OCI-LY3 (cell line): ENCODE measurements around the gene SMAD6.

Experiments
- H2AFZ ChIP-seq: fragments of 200-600, 300-600 bp; shearing (Covaris generic); 2 replicates; pipeline ENCODE4 v1.6.0; 2014; ENCODE audit warnings: antibody characterized with exemption, low read depth, low read length
- H3K27ac ChIP-seq: fragments of 200-600, 300-600 bp; sonication (generic); 2 replicates; pipeline ENCODE4 v1.5.1; 2014; ENCODE audit warnings: mild to moderate bottlenecking, low read length, moderate library complexity, mixed read lengths
- H3K27me3 ChIP-seq: fragments of 200-600, 300-600 bp; sonication (generic); 2 replicates; pipeline ENCODE4 v1.6.1; 2014; ENCODE audit warnings: low read depth, low read length, mixed read lengths
- H3K36me3 ChIP-seq: fragments of 200-600, 300-600 bp; sonication (generic); replicated peaks from 2 replicates; pipeline ENCODE3; 2014; ENCODE audit warnings: low read depth, low read length, mixed read lengths
- H3K4me1 ChIP-seq: fragments of 300-600, 200-600 bp; sonication (generic); 2 replicates; pipeline ENCODE4 v1.6.1; 2014; ENCODE audit warnings: low read length, mixed read lengths
- H3K4me2 ChIP-seq: fragments of 200-600, 300-600 bp; sonication (generic); 2 replicates; pipeline ENCODE4 v1.6.1; 2014; ENCODE audit warnings: low read length, mixed read lengths
- H3K4me3 ChIP-seq: fragments of 300-600, 200-600 bp; sonication (generic); 2 replicates; pipeline ENCODE4 v1.5.1; 2014; ENCODE audit warnings: antibody characterized with exemption, mild to moderate bottlenecking, low read length, moderate library complexity
- H3K79me2 ChIP-seq: fragments of 300-600, 200-600 bp; shearing (Covaris generic); 2 replicates; pipeline ENCODE4 v1.6.1; 2014; ENCODE audit warnings: mild to moderate bottlenecking, low read length, mixed read lengths
- H3K9ac ChIP-seq: fragments of 300-600, 200-600 bp; shearing (Covaris generic); 2 replicates; pipeline ENCODE4 v1.6.0; 2014; ENCODE audit warnings: mild to moderate bottlenecking, low read length, moderate library complexity
- H3K9me3 ChIP-seq: fragments of 200-600, 300-600 bp; shearing (Covaris generic); 2 replicates; pipeline ENCODE4 v1.6.1; 2014; ENCODE audit warnings: low read length, mixed read lengths; ENCODE audit not compliant: insufficient read depth
- H4K20me1 ChIP-seq: fragments of 200-600, 300-600 bp; sonication (generic); 2 replicates; pipeline ENCODE4 v1.6.1; 2016; ENCODE audit warnings: low read length, mixed read lengths; ENCODE audit not compliant: insufficient read depth
- CTCF ChIP-seq: fragments of 200-600, 300-600 bp; sonication (generic); IDR thresholded peaks from 2 replicates; pipeline ENCODE4 v1.5.1; 2014; ENCODE audit warnings: antibody characterized with exemption, low read length, low read depth
- EZH2phosphoT487 ChIP-seq: fragments of 200-600 bp; shearing (Covaris generic); IDR thresholded peaks from 2 replicates; pipeline ENCODE4 v1.6.1; 2018; ENCODE audit warnings: antibody characterized with exemption, mixed run types, low read depth

SMAD6 gene

GRCh38 chr15:66742286-66742685 is 40.2 kb downstream of the SMAD6 start:
- Histone ChIP-seq H4K20me1 (no peaks in the 10 kb centered on the region), H3K36me3 (no peaks in the 10 kb centered on the region), H3K9ac (no peak overlapping the region), H3K79me2 (no peaks in the 10 kb centered on the region), H3K27me3 (no peaks in the 10 kb centered on the region), H3K4me3 (no peak overlapping the region), H3K4me1 (peaks cover 4% of the 10 kb centered on the region; the same call in 1 of the 2 replicates), H3K9me3 (no peaks in the 10 kb centered on the region), H3K4me2 (no peak overlapping the region), H2AFZ (no peak overlapping the region), H3K27ac (no peak overlapping the region)
- no peak for TF ChIP-seq EZH2phosphoT487
- no peak for TF ChIP-seq CTCF

GRCh38 chr15:66743204-66743603 is 41.2 kb downstream of the SMAD6 start:
- H3K4me3 ChIP-seq, result no peak overlapping the region
- H3K9me3 ChIP-seq, result no peaks in the 10 kb centered on the region
- H4K20me1 ChIP-seq, result no peaks in the 10 kb centered on the region
- no peaks in the 10 kb centered on the region for H3K27me3 ChIP-seq
- H3K36me3 ChIP-seq, result no peaks in the 10 kb centered on the region
- no peak overlapping the region for H2AFZ ChIP-seq
- H3K27ac ChIP-seq, result no peak overlapping the region
- no peak overlapping the region for H3K9ac ChIP-seq
- no peak overlapping the region for H3K4me2 ChIP-seq
- TF ChIP-seq EZH2phosphoT487, result no peak
- no peak for TF ChIP-seq CTCF
- peaks cover 4% of the 10 kb centered on the region; the same call in 1 of the 2 replicates for H3K4me1 ChIP-seq
- no peaks in the 10 kb centered on the region for H3K79me2 ChIP-seq

GRCh38 chr15:66743703-66744536 is 41.9 kb downstream of the SMAD6 start:
- Histone ChIP-seq H3K9me3 (no peaks in the 10 kb centered on the region), H3K4me3 (no peak overlapping the region), H3K9ac (no peak overlapping the region), H3K27me3 (no peaks in the 10 kb centered on the region), H3K4me2 (no peak overlapping the region), H3K27ac (no peak overlapping the region), H3K79me2 (no peaks in the 10 kb centered on the region), H4K20me1 (no peaks in the 10 kb centered on the region), H2AFZ (no peak overlapping the region), H3K4me1 (peaks cover 4% of the 10 kb centered on the region; the same call in 1 of the 2 replicates), H3K36me3 (no peaks in the 10 kb centered on the region)
- no peak for TF ChIP-seq CTCF
- no peak for TF ChIP-seq EZH2phosphoT487

- H3K27me3 ChIP-seq, result no peaks in the 10 kb centered on the region
- H4K20me1 ChIP-seq, result no peaks in the 10 kb centered on the region
- H3K9me3 ChIP-seq, result no peaks in the 10 kb centered on the region
- no peak overlapping the region for H3K4me2 ChIP-seq
- no peak overlapping the region for H2AFZ ChIP-seq
- no peak for TF ChIP-seq CTCF
- TF ChIP-seq EZH2phosphoT487, result no peak
- no peaks in the 10 kb centered on the region for H3K79me2 ChIP-seq
- H3K36me3 ChIP-seq, result no peaks in the 10 kb centered on the region
- no peak overlapping the region for H3K4me3 ChIP-seq
- no peak overlapping the region for H3K27ac ChIP-seq
- no peak overlapping the region for H3K9ac ChIP-seq
- H3K4me1 ChIP-seq, result no peaks in the 10 kb centered on the region
Measured at GRCh38 chr15:66744610-66745279, 42.7 kb downstream of the SMAD6 start.
